MM.1S (cell line): Measurements from ENCODE around the gene LILRB3.

ENCODE experiments used
- DNase-seq: peaks from one replicate; pipeline ENCODE4 v3.0.0-alpha.2; 2015
- H2AFZ ChIP-seq: fragments of 300-600 bp; sonication (generic); 2 replicates; pipeline ENCODE4 v1.6.0; 2016; ENCODE audit warnings: antibody characterized with exemption, low read length
- H3F3A ChIP-seq: fragments of 300-600 bp; sonication (generic); 2 replicates; pipeline ENCODE4 v1.6.1; 2016; ENCODE audit warnings: mild to moderate bottlenecking, antibody characterized with exemption, low read length, moderate library complexity, mixed read lengths; ENCODE audit not compliant: insufficient read depth
- H3K27ac ChIP-seq: fragments of 300-600 bp; sonication (generic); 2 replicates; pipeline ENCODE4 v1.5.1; 2016; ENCODE audit warnings: mild to moderate bottlenecking, low read length
- H3K27me3 ChIP-seq: fragments of 300-600 bp; sonication (generic); replicated peaks from 2 replicates; pipeline ENCODE4 v1.6.0; 2016; ENCODE audit warnings: low read length; ENCODE audit not compliant: insufficient read depth
- H3K36me3 ChIP-seq: fragments of 300-600 bp; sonication (generic); replicated peaks from 2 replicates; pipeline ENCODE4 v1.6.1; 2016; ENCODE audit warnings: mild to moderate bottlenecking, low read length, mixed read lengths; ENCODE audit not compliant: insufficient read depth
- H3K4me1 ChIP-seq: fragments of 300-600 bp; sonication (generic); 2 replicates; pipeline ENCODE4 v1.6.1; 2016; ENCODE audit warnings: low read length, mixed read lengths
- H3K4me2 ChIP-seq: fragments of 300-600 bp; sonication (generic); 2 replicates; pipeline ENCODE4 v1.6.0; 2016; ENCODE audit warnings: low read depth, low read length
- H3K4me3 ChIP-seq: fragments of 300-600 bp; sonication (generic); 2 replicates; pipeline ENCODE4 v1.5.1; 2016; ENCODE audit warnings: low read length, mixed read lengths
- H3K79me2 ChIP-seq: fragments of 300-600 bp; sonication (generic); 2 replicates; pipeline ENCODE4 v1.6.1; 2016; ENCODE audit warnings: mixed run types, low read length, mixed read lengths
- H3K9ac ChIP-seq: fragments of 300-600 bp; sonication (generic); 2 replicates; pipeline ENCODE4 v1.6.1; 2016; ENCODE audit warnings: low read length, mixed read lengths
- H3K9me2 ChIP-seq: fragments of 300-600 bp; sonication (generic); replicated peaks from 2 replicates; pipeline ENCODE4 v1.6.1; 2016; ENCODE audit warnings: mild to moderate bottlenecking, low read length, mixed read lengths; ENCODE audit not compliant: insufficient read depth
- H3K9me3 ChIP-seq: fragments of 300-600 bp; sonication (generic); replicated peaks from 2 replicates; pipeline ENCODE4 v1.6.1; 2016; ENCODE audit warnings: mild to moderate bottlenecking, low read length, mixed read lengths; ENCODE audit not compliant: insufficient read depth
- H4K20me1 ChIP-seq: fragments of 300-600 bp; sonication (generic); 2 replicates; pipeline ENCODE4 v1.6.1; 2016; ENCODE audit warnings: mild to moderate bottlenecking, low read length, moderate library complexity, mixed read lengths; ENCODE audit not compliant: insufficient read depth
- EZH2 ChIP-seq: fragments of 300-600 bp; sonication (generic); optimal IDR thresholded peaks from 2 replicates; pipeline ENCODE3; 2017; ENCODE audit warnings: low read depth, mild to moderate bottlenecking, antibody characterized with exemption, low read length, mixed read lengths
- EZH2phosphoT487 ChIP-seq: fragments of 300-600 bp; sonication (generic); IDR thresholded peaks from 2 replicates; pipeline ENCODE4 v1.6.1; 2018; ENCODE audit warnings: antibody characterized with exemption, low read length
- TF ChIP-seq, protein P1 (sequence below): fragments of 300-600 bp; sonication (generic); IDR thresholded peaks from 2 replicates; pipeline ENCODE4 v1.5.1; 2016; ENCODE audit warnings: antibody characterized with exemption, low read length, mixed read lengths

LILRB3 gene

GRCh38 chr19:54252243-54252642 is 29.4 kb upstream of the LILRB3 start:
- Histone ChIP-seq H3K4me2 (no peak overlapping the region), H4K20me1 (no peaks in the 10 kb centered on the region), H3F3A (peaks cover 13% of the 10 kb centered on the region), H3K4me3 (no peak overlapping the region), H3K9me3 (no peaks in the 10 kb centered on the region), H2AFZ (no peak overlapping the region), H3K79me2 (no peaks in the 10 kb centered on the region), H3K9ac (no peak overlapping the region), H3K36me3 (no peaks in the 10 kb centered on the region), H3K27ac (no peak overlapping the region), H3K27me3 (peaks cover 64% of the 10 kb centered on the region), H3K9me2 (no peaks in the 10 kb centered on the region), H3K4me1 (peaks cover 13% of the 10 kb centered on the region)
- TF ChIP-seq, protein P1, sequence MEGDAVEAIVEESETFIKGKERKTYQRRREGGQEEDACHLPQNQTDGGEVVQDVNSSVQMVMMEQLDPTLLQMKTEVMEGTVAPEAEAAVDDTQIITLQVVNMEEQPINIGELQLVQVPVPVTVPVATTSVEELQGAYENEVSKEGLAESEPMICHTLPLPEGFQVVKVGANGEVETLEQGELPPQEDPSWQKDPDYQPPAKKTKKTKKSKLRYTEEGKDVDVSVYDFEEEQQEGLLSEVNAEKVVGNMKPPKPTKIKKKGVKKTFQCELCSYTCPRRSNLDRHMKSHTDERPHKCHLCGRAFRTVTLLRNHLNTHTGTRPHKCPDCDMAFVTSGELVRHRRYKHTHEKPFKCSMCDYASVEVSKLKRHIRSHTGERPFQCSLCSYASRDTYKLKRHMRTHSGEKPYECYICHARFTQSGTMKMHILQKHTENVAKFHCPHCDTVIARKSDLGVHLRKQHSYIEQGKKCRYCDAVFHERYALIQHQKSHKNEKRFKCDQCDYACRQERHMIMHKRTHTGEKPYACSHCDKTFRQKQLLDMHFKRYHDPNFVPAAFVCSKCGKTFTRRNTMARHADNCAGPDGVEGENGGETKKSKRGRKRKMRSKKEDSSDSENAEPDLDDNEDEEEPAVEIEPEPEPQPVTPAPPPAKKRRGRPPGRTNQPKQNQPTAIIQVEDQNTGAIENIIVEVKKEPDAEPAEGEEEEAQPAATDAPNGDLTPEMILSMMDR: no peak
- TF ChIP-seq EZH2 (no peak), EZH2phosphoT487 (no peak)
- no peak for DNase-seq

- peak overlapping the region; percentile 57; the same call in 1 of the 2 replicates for H3K27ac ChIP-seq
- H3K27me3 ChIP-seq: peaks cover 24% of the 10 kb centered on the region
- H3K79me2 ChIP-seq: no peaks in the 10 kb centered on the region
- H3K4me3 ChIP-seq: peak overlapping the region; percentile 28
- peak overlapping the region; percentile 65 for H3K4me2 ChIP-seq
- no peaks in the 10 kb centered on the region for H3K9me3 ChIP-seq
- no peak overlapping the region for H3K9ac ChIP-seq
- H2AFZ ChIP-seq: no peak overlapping the region
- DNase-seq: peak; percentile 69
- peaks cover 16% of the 10 kb centered on the region for H3F3A ChIP-seq
- H3K4me1 ChIP-seq: peaks cover 16% of the 10 kb centered on the region
- no peaks in the 10 kb centered on the region for H4K20me1 ChIP-seq
- no peaks in the 10 kb centered on the region for H3K9me2 ChIP-seq
- no peaks in the 10 kb centered on the region for H3K36me3 ChIP-seq
- no peak for TF ChIP-seq EZH2
- TF ChIP-seq, protein P1: no peak
- no peak for TF ChIP-seq EZH2phosphoT487
These were observed 25.3 kb upstream of the LILRB3 start for GRCh38 chr19:54248016-54248601.

DNA sequence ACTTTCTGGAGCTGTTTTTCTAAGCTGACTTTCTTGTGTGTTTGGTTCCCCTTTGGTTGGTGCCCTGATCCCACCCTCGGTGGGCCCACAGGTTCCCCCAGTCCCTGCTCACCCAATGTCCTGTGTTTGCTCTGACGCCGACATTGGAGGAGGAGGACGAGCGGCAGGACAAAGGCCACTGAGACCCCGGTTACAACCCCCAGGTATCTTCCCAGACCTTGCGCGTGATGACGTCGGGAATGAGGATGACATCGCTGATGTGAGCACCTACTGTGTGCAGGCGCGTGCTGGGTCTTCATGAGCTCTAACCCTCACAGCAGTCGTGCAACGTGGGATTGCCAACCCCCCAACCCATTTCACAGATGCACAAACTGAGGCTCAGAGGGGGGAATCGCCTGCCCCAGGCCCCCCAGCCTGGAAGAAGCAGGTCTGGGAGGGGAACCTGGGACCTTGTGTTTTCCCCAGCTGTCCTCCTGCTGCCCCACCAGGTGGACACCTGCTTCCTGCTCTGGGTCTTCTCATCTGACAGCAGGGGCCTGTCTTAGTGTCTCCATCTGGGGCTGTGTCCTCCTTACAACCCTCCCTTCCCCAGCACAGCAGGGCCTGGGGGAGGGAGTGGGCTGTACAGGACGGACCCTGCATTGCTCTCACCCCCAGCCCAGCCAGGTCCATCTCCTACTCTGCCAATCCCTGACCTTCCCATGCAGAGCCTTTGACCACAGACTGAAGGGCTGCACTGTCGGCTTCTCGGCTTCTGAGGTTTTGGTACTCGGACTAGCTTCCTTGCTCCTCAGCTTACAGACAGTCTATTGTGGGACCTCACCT is 24.5 kb upstream of the LILRB3 start:
- peaks cover 16% of the 10 kb centered on the region for H3K4me1 ChIP-seq
- DNase-seq: no peak
- H3K79me2 ChIP-seq: no peaks in the 10 kb centered on the region
- H3K36me3 ChIP-seq: no peaks in the 10 kb centered on the region
- H3K9ac ChIP-seq: peak overlapping the region; percentile 26
- TF ChIP-seq EZH2 (no peak), EZH2phosphoT487 (no peak)
- TF ChIP-seq, protein P1: no peak
- peak overlapping the region; percentile 28 for H3K4me3 ChIP-seq
- H3K4me2 ChIP-seq: peak overlapping the region; percentile 65
- H3K27ac ChIP-seq: peak overlapping the region; percentile 57; the same call in 1 of the 2 replicates
- H3K27me3 ChIP-seq: peaks cover 16% of the 10 kb centered on the region
- H4K20me1 ChIP-seq: no peaks in the 10 kb centered on the region
- H3K9me2 ChIP-seq: no peaks in the 10 kb centered on the region
- peaks cover 16% of the 10 kb centered on the region for H3F3A ChIP-seq
- H3K9me3 ChIP-seq: no peaks in the 10 kb centered on the region
- 0 out of 2 replicates have a peak overlapping the region, but pooled peaks have one; percentile 22 for H2AFZ ChIP-seq
